HG02798 (cell line): ENCODE data around the gene ECI1.
"Not testable (repeated sequence)": the region's sequence is repeated elsewhere in the genome, so short reads cannot be mapped to it uniquely, and the experiment has no call there.

ENCODE experiments used
- ATAC-seq: cut with Tn5 transposase; IDR thresholded peaks from one replicate; pipeline ENCODE4 v1.9.1; 2021; ENCODE audit warnings: mild to moderate bottlenecking; ENCODE audit not compliant: unreplicated experiment, poor library complexity

The ECI1 gene

DNA sequence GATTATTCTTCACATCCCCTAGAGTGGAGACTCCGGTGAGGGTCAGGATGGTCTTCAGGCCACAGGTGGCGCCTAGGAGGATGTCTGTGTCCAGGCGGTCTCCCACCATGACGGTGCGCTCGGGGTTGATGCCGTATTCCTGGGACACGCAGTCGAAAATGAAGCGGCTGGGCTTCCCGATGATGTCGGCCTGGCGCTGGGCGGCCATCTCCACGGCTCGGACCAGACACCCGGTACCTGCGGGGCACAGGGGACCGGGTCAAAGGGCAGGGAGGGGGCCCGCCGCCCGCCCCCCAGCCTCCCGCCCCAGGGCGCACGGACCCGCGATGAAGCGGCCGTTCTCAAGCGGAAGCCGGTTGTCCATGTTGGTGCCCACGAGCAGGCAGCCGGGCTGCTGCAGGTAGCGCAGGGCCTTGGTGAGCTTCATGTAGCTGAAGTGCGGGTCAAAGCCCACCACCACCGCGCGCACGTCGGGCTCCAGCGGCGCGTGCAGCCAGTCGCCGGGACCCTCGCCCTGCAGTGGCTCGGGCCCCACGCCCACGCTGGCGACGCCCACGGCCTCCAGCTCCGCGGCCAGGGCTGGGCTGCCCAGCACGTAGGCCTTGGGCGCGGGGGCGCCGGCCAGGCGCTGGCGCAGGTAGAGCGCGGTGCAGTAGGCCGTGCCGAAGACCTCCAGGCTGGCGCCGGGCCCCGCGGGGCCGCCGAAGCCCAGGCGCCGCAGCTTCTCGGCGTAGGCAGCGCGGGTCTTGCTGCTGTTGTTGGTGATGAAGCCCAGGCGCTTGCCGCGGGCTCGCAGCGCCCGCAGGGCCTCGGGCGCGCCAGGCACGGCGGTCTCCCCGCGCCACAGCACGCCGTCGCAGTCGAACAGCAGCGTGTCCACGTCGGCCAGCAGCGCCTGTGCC is 37.3 kb downstream of the ECI1 start:
- ATAC-seq = peak; percentile 3

DNA sequence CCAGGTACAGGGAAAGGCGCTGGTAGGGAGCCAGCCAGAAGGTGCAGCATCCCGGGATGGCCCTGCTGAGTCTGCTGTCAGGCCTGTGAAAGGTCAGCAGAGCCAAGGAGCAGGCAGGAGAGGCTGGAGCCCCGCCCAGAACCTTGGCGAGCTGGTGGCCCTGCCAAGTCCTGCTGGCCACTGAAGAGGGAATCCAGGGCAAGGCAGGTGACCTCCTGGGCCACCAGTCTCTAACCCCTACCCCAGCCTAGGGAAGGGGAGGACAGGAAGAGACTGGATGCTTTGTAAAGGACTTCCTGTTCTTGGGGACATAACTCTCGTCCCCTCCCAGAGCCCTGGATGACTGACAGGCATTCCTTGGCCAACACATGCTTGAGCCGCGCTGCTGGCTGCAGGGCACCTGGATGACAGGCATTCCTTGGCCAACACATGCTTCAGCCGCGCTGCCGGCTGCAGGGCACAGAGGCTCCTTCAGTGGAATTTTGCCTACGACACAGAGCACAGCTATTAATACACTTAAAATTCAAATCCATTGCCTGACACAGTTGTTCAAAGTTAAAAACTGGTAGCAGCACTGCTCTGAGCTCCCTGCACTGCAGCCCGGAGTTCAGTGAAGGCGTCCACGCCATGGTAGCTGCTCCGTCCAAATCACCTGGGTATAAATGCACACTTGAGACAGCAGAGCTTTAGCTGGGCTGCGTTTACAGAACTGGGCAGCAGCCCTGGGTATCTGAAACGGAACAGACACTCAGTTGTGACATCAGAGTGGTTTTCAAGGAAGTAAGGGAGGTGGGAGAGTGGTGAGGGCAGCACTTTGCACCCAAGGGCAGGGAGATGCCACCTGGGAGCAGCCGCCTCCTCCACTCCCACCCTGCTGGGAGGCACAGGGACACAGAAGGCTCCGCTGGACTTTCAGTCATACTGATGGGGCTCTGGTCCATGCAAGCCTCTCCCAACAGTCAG is 38.7 kb downstream of the ECI1 start:
- no peak for ATAC-seq

DNA sequence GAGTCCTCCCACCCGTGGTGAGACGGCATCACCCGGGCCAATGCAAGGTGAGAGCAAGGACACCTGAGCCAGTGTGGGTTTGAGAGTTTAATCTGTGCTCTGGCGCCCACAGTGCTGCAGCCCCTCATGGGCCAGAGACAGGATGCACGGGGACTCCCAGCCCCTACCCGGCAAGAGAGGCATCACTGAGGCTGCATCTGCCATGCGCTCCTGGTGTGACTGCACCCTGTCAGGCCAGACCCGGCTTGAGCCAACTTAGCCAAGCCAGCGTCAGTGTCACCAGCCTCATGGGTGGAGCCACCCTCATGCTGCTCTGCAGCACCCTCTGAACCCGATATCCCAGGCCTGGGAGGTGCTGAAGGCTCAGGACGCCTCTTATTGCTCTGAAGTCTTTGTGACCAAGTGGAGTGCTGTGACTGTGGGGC is 39.5 kb downstream of the ECI1 start:
- ATAC-seq = no peak

DNA sequence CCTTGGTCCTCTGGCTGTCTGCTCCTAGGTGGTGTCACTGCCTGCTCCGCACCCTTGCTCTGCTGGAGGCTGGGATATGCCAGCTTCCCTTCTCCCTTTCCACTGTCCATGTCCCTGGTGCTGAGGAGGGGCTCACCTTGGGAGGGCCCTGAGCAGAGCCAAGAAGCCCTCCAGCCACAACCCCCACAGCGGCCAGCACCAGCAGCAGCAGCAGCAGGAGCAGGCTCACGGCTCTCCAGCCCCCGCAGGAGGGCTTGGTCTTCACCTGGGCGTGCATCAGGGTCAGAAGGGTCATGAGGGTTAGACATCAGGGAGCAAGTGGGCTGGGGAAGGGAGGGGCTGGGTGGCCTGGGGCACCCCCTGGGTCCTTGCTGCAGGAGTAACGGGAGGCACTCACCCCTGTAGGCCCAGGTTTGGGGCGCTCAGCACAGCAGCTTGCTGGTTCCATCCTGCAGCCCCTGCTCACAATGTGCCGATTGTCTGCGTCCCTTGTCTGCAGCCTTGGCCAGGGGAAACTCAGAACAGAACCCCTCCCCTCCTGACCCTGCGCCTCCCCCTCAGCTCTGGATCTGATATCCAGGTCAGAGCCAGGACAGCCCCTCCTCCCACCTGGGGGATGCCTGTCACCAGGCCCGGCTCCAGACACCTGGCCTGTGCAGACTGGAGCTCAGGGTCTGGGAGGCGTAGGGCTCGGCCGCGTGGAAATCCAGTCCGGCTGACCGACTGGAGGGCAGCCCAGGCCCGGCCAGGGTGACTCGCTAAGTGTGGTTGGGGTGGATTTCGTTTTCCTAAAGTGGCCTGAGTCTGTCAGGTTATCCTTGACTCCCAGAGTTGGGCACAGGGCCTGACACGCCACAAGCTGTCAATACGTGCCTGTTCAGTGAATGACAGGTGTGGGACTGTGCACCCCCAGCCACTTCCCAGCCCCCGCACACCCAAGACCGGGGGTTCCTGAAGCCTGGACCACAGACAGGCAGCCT is 40.7 kb downstream of the ECI1 start, which contains the start of gene BRICD5:
TSS of gene BRICD5 (minus strand) at position 478 of the 980 bp plus-strand sequence. CDS start at position 448, 30 bp downstream.
- ATAC-seq = no peak

DNA sequence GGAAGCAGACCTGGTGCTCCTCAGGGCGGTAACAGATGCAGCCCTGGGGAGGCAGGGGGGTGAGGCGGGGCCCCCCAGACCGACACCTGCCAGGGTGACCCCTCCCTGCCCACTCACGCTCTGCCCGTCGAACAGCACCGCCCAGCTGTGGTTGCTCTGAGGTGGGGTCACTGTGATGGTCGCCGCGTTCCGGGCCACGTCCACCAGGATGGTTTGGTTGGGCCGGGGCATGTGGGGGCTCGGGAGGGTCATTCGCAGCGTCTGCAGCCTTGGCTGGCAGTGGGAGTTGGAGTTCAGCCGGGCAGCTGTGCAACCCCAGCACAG is 41.4 kb downstream of the ECI1 start:
- no peak for ATAC-seq

DNA sequence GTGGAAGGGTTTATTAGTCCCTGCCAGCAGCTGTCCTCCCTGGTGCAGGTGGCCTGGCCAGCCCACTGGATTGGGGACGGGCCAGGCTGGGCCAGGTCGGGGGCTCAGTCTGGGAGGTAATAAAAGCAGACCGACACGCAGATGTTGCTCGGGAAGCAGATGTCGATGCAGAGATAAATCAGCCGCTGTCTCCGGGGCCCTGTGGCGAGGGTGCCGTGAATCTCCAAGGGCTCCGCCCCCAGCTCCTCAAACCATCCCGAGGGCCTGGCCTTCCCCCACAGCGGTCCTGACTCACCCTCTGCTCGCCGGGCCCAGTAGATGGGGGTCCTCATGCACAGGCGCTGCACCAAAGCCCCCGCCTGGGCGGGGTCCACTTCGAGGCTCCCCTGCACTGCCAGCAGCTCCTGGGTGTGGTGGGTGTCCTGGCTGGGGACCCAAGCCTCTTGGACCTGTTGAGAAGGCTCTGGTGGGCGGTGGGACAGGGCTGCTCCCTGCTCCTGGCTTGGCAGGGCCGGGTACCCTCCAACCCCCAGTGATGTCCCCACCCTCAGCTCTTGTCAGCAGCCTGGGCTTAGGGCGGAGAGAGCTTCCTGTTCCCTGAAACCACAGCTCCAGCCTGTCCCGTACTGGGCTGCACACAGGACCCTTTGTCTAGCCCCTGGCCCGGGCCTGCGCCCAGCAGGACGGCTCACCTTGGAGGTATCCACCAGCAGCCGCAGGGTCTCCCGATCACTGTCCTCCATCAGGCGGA is 42.0 kb downstream of the ECI1 start:
- no peak for ATAC-seq

DNA sequence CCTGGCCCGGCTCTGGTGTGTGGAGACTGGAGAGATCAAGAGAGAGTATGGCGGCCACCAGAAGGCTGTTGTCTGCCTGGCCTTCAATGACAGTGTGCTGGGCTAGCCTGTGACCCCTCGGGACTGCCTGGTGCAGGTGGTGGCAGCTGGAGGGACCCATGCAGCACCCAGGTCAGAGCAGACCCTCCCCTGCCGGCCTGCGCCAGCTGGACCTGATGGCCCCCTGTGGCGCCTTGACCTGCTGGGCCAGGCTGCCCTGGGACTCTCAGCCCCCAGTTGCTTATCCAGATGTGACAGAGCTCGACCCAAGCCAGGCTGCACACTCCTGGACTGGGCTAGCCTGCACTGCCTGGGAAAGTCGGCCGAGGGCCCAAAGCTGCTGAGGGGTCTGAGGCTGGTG is 42.6 kb downstream of the ECI1 start:
- no peak for ATAC-seq

DNA sequence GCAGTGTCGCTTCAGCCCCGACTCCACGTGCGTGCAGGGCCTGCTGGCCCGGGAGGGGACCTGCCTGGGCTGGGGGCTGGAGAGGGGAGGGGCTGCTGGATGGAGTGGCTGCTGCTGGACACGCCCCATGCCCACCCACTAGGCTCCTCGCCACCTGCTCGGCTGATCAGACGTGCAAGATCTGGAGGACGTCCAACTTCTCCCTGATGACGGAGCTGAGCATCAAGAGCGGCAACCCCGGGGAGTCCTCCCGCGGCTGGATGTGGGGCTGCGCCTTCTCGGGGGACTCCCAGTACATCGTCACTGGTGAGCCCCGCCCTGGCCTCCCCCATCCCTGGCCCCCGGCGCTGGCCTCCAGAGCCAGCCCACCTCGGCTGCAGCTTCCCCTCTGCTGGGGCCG is 43.1 kb downstream of the ECI1 start:
- ATAC-seq = no peak

DNA sequence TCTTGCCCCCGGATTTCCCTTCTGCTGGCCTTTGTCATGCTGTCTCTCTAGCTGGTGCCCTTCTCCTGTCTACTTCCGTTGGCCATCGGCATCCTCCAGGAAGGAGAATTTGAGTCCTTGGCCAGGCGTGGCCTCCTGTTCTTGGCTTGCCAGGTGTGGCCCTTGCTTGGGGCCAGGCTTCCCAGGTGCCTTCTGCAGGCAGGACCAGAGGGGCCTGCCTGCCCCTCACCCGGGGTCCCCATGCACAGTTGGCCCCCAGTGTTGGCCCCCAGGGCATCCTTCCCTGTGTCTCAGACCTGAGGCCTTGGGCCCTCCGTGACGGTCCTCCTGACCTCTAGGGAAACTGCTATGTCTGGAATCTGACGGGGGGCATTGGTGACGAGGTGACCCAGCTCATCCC is 43.5 kb downstream of the ECI1 start:
- no peak for ATAC-seq

DNA sequence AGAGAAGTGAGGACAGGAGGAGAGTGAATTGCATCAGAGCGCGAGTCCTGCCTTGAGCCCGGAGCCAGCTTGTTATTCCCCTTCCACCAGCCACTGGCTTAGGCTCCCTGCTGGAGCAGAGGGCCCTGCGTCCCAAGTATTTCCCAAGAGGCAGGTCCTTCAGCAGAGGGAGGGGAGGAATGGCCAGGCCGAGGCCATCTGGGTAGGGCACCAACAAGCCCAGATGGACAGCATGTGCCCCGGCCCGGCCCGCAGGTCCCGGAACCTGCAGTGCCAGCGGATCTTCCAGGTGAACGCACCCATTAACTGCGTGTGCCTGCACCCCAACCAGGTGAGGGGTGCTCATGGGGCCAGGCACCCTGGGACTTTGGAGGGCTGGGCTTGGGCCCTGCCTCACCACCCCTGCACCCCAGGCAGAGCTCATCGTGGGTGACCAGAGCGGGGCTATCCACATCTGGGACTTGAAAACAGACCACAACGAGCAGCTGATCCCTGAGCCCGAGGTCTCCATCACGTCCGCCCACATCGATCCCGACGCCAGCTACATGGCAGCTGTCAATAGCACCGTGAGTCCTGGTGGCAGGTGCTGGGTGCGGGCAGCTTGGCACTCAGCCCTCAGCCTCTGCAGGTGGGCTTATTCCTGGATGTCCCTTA is 44.5 kb downstream of the ECI1 start:
- no peak for ATAC-seq

DNA sequence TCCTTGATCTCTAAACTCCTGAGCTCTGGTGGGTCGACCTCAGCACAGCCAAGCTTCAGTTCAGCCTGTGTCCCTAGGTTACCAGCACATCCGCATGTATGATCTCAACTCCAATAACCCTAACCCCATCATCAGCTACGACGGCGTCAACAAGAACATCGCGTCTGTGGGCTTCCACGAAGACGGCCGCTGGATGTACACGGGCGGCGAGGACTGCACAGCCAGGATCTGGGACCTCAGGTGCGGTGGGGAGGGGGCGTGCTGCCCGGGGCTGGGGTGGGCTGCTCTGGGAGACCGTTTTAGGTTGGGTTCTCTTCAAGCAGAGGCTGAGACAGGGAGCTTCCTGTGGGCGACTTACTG is 45.0 kb downstream of the ECI1 start:
- no peak for ATAC-seq

DNA sequence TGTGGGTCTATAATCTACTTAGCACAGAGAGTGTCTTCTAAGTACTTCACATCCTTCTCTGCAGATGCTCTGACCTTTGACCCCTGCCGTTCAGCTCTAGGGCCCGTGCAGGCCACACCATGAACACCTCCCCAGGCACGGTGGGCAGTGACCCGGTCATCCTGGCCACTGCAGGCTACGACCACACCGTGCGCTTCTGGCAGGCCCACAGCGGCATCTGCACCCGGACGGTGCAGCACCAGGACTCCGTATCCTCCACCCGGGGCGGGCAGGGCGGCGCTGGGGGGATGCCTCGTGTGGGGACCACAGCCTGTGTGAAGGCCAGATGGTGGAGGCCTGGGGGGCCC is 45.4 kb downstream of the ECI1 start:
- peak; percentile 8 for ATAC-seq

DNA sequence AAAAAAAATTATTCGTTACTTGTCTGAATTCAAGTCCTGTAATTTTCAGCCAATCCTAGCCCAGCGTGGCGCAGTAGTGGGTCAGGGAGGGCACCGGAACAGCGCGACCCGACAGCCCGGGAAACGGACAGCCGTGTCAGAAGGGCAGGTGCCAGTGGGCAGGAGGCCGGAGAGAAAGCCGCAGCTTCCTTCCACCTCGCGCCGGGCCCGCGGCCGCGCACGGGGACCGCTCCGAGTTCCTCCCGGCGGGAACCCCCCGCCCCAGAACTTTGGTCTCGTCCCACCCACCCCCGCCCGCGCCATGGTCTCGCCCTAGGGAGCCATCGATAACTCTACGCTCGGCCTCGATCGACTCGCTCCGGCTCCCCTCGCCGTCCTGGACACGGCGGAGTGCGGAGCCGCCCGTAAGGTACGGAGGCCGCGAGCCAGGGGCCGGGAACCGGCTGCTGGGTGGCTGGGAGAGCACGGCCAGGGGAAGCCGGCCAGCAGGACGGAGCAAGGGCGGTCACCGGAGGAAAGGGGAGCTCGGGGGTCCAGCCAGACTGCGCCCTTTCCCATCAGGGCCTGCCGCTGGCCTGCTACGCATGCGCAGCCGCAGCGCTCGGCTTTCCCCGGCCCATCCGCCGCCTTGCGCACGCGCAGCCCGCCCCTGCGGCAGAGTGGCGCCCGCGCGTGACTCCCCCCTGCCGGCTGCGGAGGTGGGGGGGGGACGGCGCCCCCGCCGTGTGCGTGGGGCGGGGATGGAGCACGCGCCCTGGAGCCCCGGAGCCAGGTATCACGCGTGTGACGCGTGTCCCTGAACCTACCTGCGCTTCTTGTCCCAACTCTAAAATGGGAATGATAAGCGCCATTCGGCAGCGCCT is 46.1 kb downstream of the ECI1 start, which contains the start of gene MLST8:
TSS of gene MLST8 (plus strand) at position 351 of the 863 bp plus-strand sequence. CDS start 632 bp downstream, outside the sequence.
- ATAC-seq = peak; percentile 84

DNA sequence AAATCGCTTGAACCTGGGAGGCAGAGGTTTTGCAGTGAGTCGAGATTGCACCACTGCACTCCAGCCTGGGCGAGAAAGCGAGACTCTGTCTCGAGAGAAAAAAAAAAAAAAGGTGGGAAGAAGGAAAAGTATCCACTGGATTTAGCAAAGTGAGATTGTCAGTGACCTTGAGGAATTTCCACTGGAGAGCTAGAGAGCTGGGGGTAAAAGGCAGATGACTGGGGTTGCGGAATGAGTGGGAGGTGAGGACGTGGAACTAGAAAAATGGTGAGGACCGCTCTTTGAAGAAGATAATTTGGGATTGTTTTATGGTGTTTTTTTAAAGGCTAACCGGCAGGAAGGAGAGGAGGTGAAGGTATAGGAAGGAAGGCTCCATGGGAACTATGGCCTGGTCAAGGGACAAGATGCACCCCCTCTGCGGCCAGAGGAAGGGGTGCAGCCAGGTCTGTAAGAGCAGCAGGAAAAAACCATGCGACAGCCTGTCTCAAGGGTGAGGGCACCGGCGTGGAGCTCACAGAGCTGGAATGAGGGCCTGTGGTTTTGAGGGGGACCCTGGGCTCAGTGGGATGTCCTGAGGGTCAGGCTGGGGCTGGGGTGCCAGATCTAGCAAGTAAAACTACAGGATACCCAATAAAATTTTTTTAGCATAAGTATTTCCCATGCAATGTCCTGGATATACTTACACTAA is 46.8 kb downstream of the ECI1 start:
- no peak for ATAC-seq

DNA sequence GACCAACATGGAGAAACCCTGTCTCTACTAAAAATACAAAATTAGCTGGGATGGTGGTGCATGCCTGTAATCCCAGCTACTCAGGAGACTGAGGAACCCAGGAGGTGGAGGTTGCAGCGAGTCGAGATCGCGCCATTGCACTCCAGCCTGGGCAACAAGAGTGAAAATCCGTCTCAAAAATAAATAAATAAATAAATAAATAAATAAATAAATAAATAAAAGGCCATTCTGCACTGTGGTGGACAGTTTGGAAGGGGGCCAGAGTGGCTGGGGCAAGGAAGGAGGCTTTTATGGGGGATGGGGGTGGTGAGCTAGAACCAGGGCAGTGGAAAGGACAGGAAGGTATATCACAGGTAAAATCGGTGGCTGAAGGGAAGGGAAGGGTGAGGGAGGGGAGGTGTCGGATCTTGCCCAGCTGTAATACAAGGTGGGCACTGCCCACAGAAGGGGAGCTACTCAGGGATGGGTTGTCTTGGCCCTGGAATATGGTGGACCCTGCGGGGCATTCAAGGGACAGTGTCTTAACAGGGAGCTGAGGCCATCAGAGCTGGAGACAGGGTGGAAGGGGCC is 48.2 kb downstream of the ECI1 start:
- ATAC-seq = not testable (repeated sequence)

DNA sequence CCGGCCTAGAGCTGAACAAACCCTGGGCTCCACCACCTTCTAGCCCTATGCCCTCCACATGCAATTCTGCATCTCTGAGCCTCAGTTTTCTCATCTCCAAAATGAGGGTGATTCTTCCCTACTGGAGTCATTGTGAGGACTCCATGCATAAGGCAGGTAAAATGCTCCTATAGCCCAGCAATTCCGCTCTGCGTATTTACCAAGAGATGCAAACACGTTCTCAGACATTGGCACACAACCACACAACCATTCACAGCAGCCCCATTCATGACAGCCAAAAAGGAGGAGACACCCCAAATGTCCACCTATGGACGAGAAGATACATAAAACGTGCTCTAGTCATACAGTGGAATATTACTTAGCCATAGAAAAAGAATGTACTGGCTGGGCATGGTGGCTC is 51.1 kb downstream of the ECI1 start:
- no peak for ATAC-seq

DNA sequence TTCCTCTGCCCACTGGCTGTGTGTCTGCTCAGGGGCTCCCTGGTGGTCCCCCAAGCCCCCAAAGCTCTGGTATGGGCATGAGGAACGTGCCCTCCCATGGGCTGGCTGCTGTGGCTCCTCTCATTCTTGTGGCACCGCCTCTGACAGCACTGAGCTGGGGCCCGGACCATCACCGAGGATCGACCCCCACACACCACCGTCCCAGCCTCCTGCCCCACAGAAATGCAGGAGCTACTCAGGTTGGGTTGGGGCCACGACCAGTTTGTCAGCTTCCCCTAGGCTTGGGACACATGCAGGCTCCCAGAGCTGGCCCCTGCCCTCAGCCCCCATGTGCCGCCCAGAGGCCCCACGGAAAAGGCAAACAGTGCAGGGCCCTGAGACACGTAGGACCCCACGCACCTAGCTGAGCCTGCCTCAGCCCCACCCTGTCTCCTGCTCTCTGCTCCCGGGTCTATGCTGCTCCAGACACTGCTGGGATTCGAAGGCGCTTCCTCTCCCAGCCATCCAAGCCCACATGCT is 51.7 kb downstream of the ECI1 start:
- ATAC-seq = no peak
